Psoas muscle (tissue), 8 donors: ENCODE measurements around the gene GP5. TPM values are rescaled to one million over a fixed set of nuclear protein-coding genes. Genes with fewer than 3 reads are reported as not detected.

Experiments used
- ATAC-seq, 4 donors: fragments of 200-7000 bp; cut with Tn5 transposase; one replicate each; pipeline ENCODE4 v1.9.1; 2020; ENCODE audit warnings: moderate library complexity in 3 of 4, mild to moderate bottlenecking in 2 of 4
- DNase-seq, 2 donors: peaks; one replicate each; pipeline ENCODE4 v3.0.0-alpha.2; 2020
- H3K27ac ChIP-seq: fragments of 200-600 bp; one replicate; pipeline ENCODE4 v1.8.0; 2022
- H3K27me3 ChIP-seq, 3 donors: fragments of 200-600 bp in 1 of 3; one replicate each; pipeline versions ENCODE4 v1.6.1 to v1.8.0; 2013 to 2022; ENCODE audit warnings: low read length in 2 of 3, mild to moderate bottlenecking in 2 of 3, moderate library complexity in 1 of 3; ENCODE audit not compliant: insufficient read depth in 3 of 3
- H3K36me3 ChIP-seq, 2 donors: fragments of 200-600 bp in 1 of 2; one replicate each; pipeline versions ENCODE4 v1.6.1 to v1.8.0; 2013 to 2022; ENCODE audit warnings: low read depth in 1 of 2, mild to moderate bottlenecking in 1 of 2, moderate library complexity in 1 of 2; ENCODE audit not compliant: insufficient read depth in 1 of 2
- H3K4me1 ChIP-seq: fragments of 200-600 bp; one replicate; pipeline ENCODE4 v1.8.0; 2022
- H3K4me3 ChIP-seq: fragments of 200-600 bp; one replicate; pipeline ENCODE4 v1.8.0; 2022; ENCODE audit warnings: mild to moderate bottlenecking
- H3K9me3 ChIP-seq: fragments of 200-600 bp; one replicate; pipeline ENCODE4 v1.8.0; 2022
- WGBS, 3 donors: extraction: QIAGEN DNeasy Blood & Tissue Kit; methylation state at CpG; one replicate each; pipeline versions ENCODE4 v1.1.6 to v1.1.7; 2013; 5-methylcytosine and 5-hydroxymethylcytosine counted together
- intact Hi-C, 2 donors: fragments of 100-400 bp; cut with DNase I; formaldehyde crosslinking; loops; one replicate each; pipeline versions ENCODE4 v1.11.0 to v1.14.2; 2022
- polyA plus RNA-seq, 3 donors: library from polyadenylated mRNA; stranded (reverse); fragments of 200-250 nt; gene quantifications; one replicate each; pipeline ENCODE4 v1.2.3, GENCODE V29; 2013
- total RNA-seq, 4 donors: library from RNA; stranded (reverse); fragmentation: NEBNext Ultra II Directional in 2 of 4; extraction: Animal tissue kit (Norgen Biotek cat#: 25700) in 2 of 4; gene quantifications; one replicate each; pipeline versions ENCODE4 v1.2.1 to v1.2.4, GENCODE V29; 2021 to 2023
- TF ChIP-seq, protein P1 (sequence below): fragments of 200-600 bp; IDR thresholded peaks from one replicate; pipeline ENCODE4 v1.8.0; 2022; ENCODE audit warnings: antibody characterized with exemption
- donor health status: healthy with polysubstance abuse.
- donor health status: DM: no; HTN: no; CAD: no; lungs with moderate emphysema.
- donor health status: Bipolar disorder and iron deficiency.
- donor health status: healthy.
- donor health status: DM: yes; HTN: yes; CAD: no.
- donor health status: DM: no; HTN: no; CAD: no.
- donor health status: DM: no; HTN: no; CAD: no.
- donor health status: DM: yes; HTN: yes; CAD: no.

The GP5 gene
- total and polyA plus RNA-seq, 7 donors = 0.01 TPM; not detected in 6

DNA sequence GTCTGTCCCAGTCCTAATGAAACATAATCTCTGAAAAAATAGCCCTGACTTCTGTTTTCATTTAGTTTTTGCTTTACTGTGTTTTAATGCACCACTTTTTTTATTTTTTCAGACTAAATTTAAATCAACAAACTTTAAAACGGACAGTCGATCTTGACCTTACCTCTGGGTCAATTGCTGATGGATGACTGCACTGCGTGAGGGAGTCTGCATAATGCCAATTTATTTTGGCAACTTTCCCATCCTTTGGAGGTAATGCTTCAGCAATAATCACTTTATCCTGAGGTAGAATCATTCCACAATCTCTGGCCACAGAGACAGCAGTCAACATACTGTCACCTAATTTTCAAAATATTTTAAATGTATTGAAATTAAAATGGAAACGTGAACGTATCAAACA, 32.5 kb upstream of the GP5 start:
- Histone ChIP-seq H3K4me1 (no peaks in the 10 kb centered on the region), H3K36me3 (peaks cover 9 to 95% of the 10 kb centered on the region in 2 donors), H3K27me3 (no peaks in the 10 kb centered on the region), H3K4me3 (no peak overlapping the region), H3K27ac (no peak overlapping the region), H3K9me3 (no peaks in the 10 kb centered on the region)
- ATAC-seq (no peak), DNase-seq (no peak)
- TF ChIP-seq, protein P1, sequence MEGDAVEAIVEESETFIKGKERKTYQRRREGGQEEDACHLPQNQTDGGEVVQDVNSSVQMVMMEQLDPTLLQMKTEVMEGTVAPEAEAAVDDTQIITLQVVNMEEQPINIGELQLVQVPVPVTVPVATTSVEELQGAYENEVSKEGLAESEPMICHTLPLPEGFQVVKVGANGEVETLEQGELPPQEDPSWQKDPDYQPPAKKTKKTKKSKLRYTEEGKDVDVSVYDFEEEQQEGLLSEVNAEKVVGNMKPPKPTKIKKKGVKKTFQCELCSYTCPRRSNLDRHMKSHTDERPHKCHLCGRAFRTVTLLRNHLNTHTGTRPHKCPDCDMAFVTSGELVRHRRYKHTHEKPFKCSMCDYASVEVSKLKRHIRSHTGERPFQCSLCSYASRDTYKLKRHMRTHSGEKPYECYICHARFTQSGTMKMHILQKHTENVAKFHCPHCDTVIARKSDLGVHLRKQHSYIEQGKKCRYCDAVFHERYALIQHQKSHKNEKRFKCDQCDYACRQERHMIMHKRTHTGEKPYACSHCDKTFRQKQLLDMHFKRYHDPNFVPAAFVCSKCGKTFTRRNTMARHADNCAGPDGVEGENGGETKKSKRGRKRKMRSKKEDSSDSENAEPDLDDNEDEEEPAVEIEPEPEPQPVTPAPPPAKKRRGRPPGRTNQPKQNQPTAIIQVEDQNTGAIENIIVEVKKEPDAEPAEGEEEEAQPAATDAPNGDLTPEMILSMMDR = no peak
- intact Hi-C loops = no loop called here
- 82 to 87% (median 87%) methylated on average over 5 of the region's 5 CpGs for WGBS, 3 donors

- Histone ChIP-seq H3K9me3 (no peaks in the 10 kb centered on the region), H3K27me3 (no peaks in the 10 kb centered on the region), H3K4me1 (no peaks in the 10 kb centered on the region), H3K27ac (no peak overlapping the region), H3K4me3 (no peak overlapping the region), H3K36me3 (peaks cover 0 to 95% of the 10 kb centered on the region in 2 donors)
- intact Hi-C loops = no loop called here
- TF ChIP-seq, protein P1 = no peak
- DNase-seq (no peak), ATAC-seq (no peak)
- WGBS, 3 donors = 93 to 96% (median 94%) methylated on average over 4 of the region's 4 CpGs
Measured at GRCh38 chr3:194425399-194425798, 26.3 kb upstream of the GP5 start.

GRCh38 chr3:194424953-194425352, 25.9 kb upstream of the GP5 start:
- 94 to 97% (median 94%) methylated on average over 7 of the region's 7 CpGs for WGBS, 3 donors
- Histone ChIP-seq H3K4me1 (no peaks in the 10 kb centered on the region), H3K36me3 (peaks cover 0 to 95% of the 10 kb centered on the region in 2 donors), H3K4me3 (no peak overlapping the region), H3K27ac (no peak overlapping the region), H3K27me3 (no peaks in the 10 kb centered on the region), H3K9me3 (no peaks in the 10 kb centered on the region)
- intact Hi-C loops = no loop called here
- DNase-seq (no peak), ATAC-seq (no peak)
- TF ChIP-seq, protein P1 = no peak

GRCh38 chr3:194424373-194424772, 25.3 kb upstream of the GP5 start:
- DNase-seq (no peak), ATAC-seq (no peak)
- TF ChIP-seq, protein P1 = no peak
- Histone ChIP-seq H3K36me3 (peaks cover 0 to 95% of the 10 kb centered on the region in 2 donors), H3K27ac (no peak overlapping the region), H3K4me3 (no peak overlapping the region), H3K4me1 (no peaks in the 10 kb centered on the region), H3K9me3 (no peaks in the 10 kb centered on the region), H3K27me3 (no peaks in the 10 kb centered on the region)
- 94 to 100% (median 99%) methylated on average over 1 of the region's 1 CpG for WGBS, 3 donors
- intact Hi-C loops = no loop called here

GRCh38 chr3:194423317-194423716, 24.3 kb upstream of the GP5 start:
- ATAC-seq (no peak), DNase-seq (no peak)

More at GRCh38 chr3:194423317-194423716, 24.3 kb upstream of the GP5 start:
- Histone ChIP-seq H3K27me3 (no peaks in the 10 kb centered on the region), H3K36me3 (peaks cover 5 to 95% of the 10 kb centered on the region in 2 donors), H3K27ac (no peak overlapping the region), H3K4me3 (no peak overlapping the region), H3K4me1 (no peaks in the 10 kb centered on the region), H3K9me3 (no peaks in the 10 kb centered on the region)
- 69 to 91% (median 79%) methylated on average over 3 of the region's 3 CpGs for WGBS, 3 donors
- intact Hi-C loops = no loop called here
- TF ChIP-seq, protein P1 = no peak
